Measurements from ENCODE around the gene DLGAP1.
A peak's percentile ranks its signal among the peaks of the same experiment; 100 is the strongest.

Gene DLGAP1

DNA sequence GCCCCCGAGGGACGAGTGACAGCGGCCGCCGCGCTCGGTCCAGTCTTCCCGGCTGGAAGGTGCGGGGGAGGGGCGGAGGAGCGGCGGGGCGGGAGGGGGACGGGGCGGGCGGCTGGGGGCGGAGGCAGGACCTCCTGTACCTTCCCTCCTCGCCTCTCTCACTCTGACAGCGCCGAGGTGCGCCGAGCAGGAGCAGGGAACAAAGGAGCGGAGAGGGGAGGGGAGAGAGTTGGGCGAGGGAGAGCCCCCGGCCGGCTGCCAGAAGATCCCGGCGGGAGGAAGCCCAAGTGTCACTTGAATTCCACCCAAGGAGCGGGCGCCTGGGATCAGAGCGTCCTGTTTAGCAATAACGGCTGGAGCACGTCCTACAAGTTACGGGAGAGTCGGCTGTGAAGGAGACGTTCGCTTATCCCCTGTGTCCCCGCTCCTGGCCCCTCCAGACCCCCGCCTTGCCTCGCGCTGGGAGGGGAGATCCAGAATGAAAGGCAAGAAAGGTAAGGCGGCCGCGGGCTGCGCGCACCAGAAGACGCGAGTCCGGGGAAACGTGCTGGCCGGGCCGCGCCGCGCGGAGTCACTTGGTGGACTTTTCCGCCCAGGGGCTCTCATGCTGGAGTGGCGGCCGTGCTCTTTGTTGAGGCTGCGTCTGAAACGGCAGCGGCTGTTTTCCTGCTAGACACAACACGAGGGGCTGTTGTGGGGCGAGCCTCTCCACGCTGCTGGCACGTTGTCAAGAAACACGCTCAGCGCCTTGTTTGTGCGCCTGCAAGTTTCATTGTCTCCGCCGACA lies 1004.9 kb downstream of the DLGAP1 start, which contains the start of gene TGIF1:
TGIF1 (plus strand) TSS at position 161 of the 787 bp plus-strand sequence; CDS start at position 479, 318 bp downstream.
- peaks cover 73% of the 10 kb centered on the region for H3K79me2 ChIP-seq (ENCODE audit: low read length)
- H3K9me3 ChIP-seq (ENCODE audit: insufficient read depth, low read length): no peaks in the 10 kb centered on the region
- H3K9ac ChIP-seq (ENCODE audit: low read length): peak within 1 kb of the TSS; percentile 99
- H3K4me3 ChIP-seq (ENCODE audit: low read length): peak within 1 kb of the TSS; percentile 94
- H3K4me2 ChIP-seq (ENCODE audit: low read length): peak within 1 kb of the TSS; percentile 85
- peaks cover 30% of the 10 kb centered on the region for H3K4me1 ChIP-seq (ENCODE audit: low read length)
- H3K27ac ChIP-seq (ENCODE audit: low read length): peak within 1 kb of the TSS; percentile 95
- peaks cover 16% of the 10 kb centered on the region for H4K20me1 ChIP-seq (ENCODE audit: insufficient read depth, low read length)
- H3K27me3 ChIP-seq (ENCODE audit: low read depth, low read length): no peaks in the 10 kb centered on the region
- peaks cover 40% of the 10 kb centered on the region for H3K36me3 ChIP-seq (replicated peaks; ENCODE audit: low read depth, low read length)
- no peak for TF ChIP-seq EZH2phosphoT487 (IDR thresholded peaks at IDR 0.05; ENCODE audit: low read depth)
- TF ChIP-seq, protein P1, sequence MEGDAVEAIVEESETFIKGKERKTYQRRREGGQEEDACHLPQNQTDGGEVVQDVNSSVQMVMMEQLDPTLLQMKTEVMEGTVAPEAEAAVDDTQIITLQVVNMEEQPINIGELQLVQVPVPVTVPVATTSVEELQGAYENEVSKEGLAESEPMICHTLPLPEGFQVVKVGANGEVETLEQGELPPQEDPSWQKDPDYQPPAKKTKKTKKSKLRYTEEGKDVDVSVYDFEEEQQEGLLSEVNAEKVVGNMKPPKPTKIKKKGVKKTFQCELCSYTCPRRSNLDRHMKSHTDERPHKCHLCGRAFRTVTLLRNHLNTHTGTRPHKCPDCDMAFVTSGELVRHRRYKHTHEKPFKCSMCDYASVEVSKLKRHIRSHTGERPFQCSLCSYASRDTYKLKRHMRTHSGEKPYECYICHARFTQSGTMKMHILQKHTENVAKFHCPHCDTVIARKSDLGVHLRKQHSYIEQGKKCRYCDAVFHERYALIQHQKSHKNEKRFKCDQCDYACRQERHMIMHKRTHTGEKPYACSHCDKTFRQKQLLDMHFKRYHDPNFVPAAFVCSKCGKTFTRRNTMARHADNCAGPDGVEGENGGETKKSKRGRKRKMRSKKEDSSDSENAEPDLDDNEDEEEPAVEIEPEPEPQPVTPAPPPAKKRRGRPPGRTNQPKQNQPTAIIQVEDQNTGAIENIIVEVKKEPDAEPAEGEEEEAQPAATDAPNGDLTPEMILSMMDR (IDR thresholded peaks at IDR 0.05; ENCODE audit: low read depth, low read length): no peak
- no peak within 1 kb of the TSS for H2AFZ ChIP-seq (ENCODE audit: low read depth, low read length)

DNA sequence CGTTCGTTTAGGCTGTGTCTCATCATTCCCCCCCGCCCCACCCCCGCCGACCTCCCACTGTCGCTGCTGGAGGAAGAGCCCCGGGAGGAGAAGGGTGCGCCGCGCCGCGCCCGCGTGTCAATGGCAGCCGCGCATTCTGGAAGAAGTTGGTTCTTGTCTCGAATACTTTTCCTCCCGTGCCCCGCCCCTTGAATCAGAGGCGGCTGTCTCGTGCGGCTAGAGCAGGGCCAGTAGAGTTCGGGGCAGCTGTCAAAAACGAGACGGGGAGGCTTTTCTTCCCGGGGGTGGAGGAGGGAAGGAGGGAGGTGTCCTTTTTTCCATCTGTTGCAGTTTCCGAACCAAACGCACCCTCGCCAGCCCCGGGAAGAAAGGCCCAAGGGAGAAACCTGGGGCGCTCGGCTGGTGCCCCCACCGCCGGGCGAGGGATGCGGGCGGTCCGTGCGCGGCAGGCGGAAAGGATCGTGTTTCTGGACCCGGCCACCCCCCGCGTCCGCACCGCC lies 1005.5 kb downstream of the DLGAP1 start:
- H3K79me2 ChIP-seq (ENCODE audit: low read length): peaks cover 66% of the 10 kb centered on the region
- H3K4me3 ChIP-seq (ENCODE audit: low read length): peak overlapping the region; percentile 94
- H2AFZ ChIP-seq (ENCODE audit: low read depth, low read length): no peak overlapping the region

DNA sequence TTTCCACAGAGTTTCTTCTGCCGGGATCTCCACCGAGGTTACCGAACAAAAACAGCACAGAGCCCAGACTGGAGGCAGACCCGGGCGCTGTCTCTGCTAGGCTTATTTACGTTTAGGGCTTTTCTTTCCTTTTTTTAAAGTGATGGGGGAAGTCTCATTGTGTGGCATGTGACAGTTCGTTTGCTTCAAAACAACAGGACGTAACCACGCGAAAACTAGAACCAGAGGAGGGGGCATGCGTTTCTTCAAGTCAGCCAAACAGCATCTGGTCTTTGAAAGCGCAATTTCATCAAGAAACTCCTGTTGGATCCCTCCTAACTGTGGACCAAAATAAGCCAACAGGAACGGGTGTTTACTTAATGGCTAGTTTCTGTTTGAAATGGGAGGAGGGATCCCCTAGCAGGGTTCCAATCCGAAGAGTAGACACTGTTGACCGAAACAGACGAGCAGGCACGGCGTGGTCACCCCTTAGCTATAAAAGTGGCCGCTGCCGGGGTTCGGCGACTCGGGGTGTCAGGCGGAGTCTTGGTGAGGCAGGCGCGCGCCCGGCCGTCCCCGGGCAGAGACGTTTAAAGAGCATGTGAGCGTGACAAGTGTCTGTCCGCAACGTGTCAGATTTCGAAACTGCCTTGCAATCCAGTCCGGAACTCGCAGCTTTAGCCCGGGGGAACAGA lies 1006.1 kb downstream of the DLGAP1 start:
- H3K4me3 ChIP-seq (ENCODE audit: low read length): peak overlapping the region; percentile 94
- H3K36me3 ChIP-seq (replicated peaks; ENCODE audit: low read depth, low read length): peaks cover 34% of the 10 kb centered on the region
- peak overlapping the region; percentile 95 for H3K27ac ChIP-seq (ENCODE audit: low read length)
- H2AFZ ChIP-seq (ENCODE audit: low read depth, low read length): no peak overlapping the region
- peaks cover 4% of the 10 kb centered on the region; the same call in 1 of the 2 replicates for H4K20me1 ChIP-seq (ENCODE audit: insufficient read depth, low read length)
- H3K79me2 ChIP-seq (ENCODE audit: low read length): peaks cover 60% of the 10 kb centered on the region
- H3K9me3 ChIP-seq (ENCODE audit: insufficient read depth, low read length): no peaks in the 10 kb centered on the region
- TF ChIP-seq, protein P1 (IDR thresholded peaks at IDR 0.05; ENCODE audit: low read depth, low read length): no peak
- TF ChIP-seq EZH2phosphoT487 (IDR thresholded peaks at IDR 0.05; ENCODE audit: low read depth): no peak
- H3K9ac ChIP-seq (ENCODE audit: low read length): peak overlapping the region; percentile 99
- peak overlapping the region; percentile 84 for H3K4me2 ChIP-seq (ENCODE audit: low read length)
- peaks cover 23% of the 10 kb centered on the region for H3K4me1 ChIP-seq (ENCODE audit: low read length)
- no peaks in the 10 kb centered on the region for H3K27me3 ChIP-seq (ENCODE audit: low read depth, low read length)

More for the DNA sequence above, 1005.5 kb downstream of the DLGAP1 start:
- Histone ChIP-seq H3K36me3 (replicated peaks; ENCODE audit: low read depth, low read length) (peaks cover 35% of the 10 kb centered on the region), H3K27me3 (ENCODE audit: low read depth, low read length) (no peaks in the 10 kb centered on the region), H4K20me1 (ENCODE audit: insufficient read depth, low read length) (peaks cover 10% of the 10 kb centered on the region), H3K9ac (ENCODE audit: low read length) (peak overlapping the region; percentile 99), H3K9me3 (ENCODE audit: insufficient read depth, low read length) (no peaks in the 10 kb centered on the region), H3K4me2 (ENCODE audit: low read length) (peak overlapping the region; percentile 49), H3K4me1 (ENCODE audit: low read length) (peaks cover 27% of the 10 kb centered on the region), H3K27ac (ENCODE audit: low read length) (peak overlapping the region; percentile 95)
- TF ChIP-seq, protein P1 (IDR thresholded peaks at IDR 0.05; ENCODE audit: low read depth, low read length): no peak
- no peak for TF ChIP-seq EZH2phosphoT487 (IDR thresholded peaks at IDR 0.05; ENCODE audit: low read depth)
